CD4-positive, alpha-beta memory T cell (primary cell): ENCODE measurements around the gene DDB1. TPM values are rescaled to one million over a fixed set of nuclear protein-coding genes. Genes with fewer than 3 reads are reported as not detected.
A peak's percentile ranks its signal among the peaks of the same experiment; 100 is the strongest.

Experiments used
- CTCF ChIA-PET: fragments of 350-600 bp; sonication (Branson Sonifier 250); formaldehyde crosslinking; loops from one replicate; lab custom pipeline; 2021; ENCODE audit warnings: inconsistent platforms; ENCODE audit not compliant: partially characterized antibody; lab: Charles Lee
- POLR2A ChIA-PET: fragments of 350-600 bp; sonication (Branson Sonifier 250); formaldehyde crosslinking; loops from one replicate; lab custom pipeline; 2021; ENCODE audit not compliant: partially characterized antibody; lab: Charles Lee
- DNase-seq, 5 donors: peaks; one replicate each; pipeline versions ENCODE4 v3.0.0 to v3.0.0-alpha.2; 2020 to 2022; ENCODE audit warnings: mixed read lengths in 1 of 5
- H3K27ac ChIP-seq: one replicate; pipeline ENCODE4 v1.7.0; 2013; ENCODE audit warnings: low read depth, low read length
- H3K27me3 ChIP-seq: 2 replicates; pipeline ENCODE4 v1.7.0; 2013; ENCODE audit warnings: mild to moderate bottlenecking, low read length, moderate library complexity; ENCODE audit not compliant: insufficient read depth
- H3K36me3 ChIP-seq: 2 replicates; pipeline ENCODE4 v1.7.0; 2013; ENCODE audit warnings: mild to moderate bottlenecking, low read length, moderate library complexity; ENCODE audit not compliant: insufficient read depth
- H3K4me1 ChIP-seq: 2 replicates; pipeline ENCODE4 v1.7.0; 2013; ENCODE audit warnings: mild to moderate bottlenecking, low read length, moderate library complexity; ENCODE audit not compliant: insufficient read depth
- H3K4me3 ChIP-seq, 2 donors: one replicate each; pipeline ENCODE4 v1.7.0; 2013; ENCODE audit warnings: low read length in 2 of 2, mild to moderate bottlenecking in 1 of 2
- H3K9me3 ChIP-seq, 2 donors: one replicate each; pipeline ENCODE4 v1.7.0; 2013; ENCODE audit warnings: low read length in 2 of 2, control low read depth in 1 of 2; ENCODE audit not compliant: control insufficient read depth in 1 of 2
- H3K27ac Mint-ChIP-seq, 7 donors: one replicate each; pipeline ENCODE4 v1.8.0; 2020 to 2021; ENCODE audit warnings: mixed read lengths in 7 of 7, mild to moderate bottlenecking in 6 of 7, inconsistent platforms in 3 of 7, moderate library complexity in 3 of 7
- H3K27me3 Mint-ChIP-seq, 2 donors: one replicate each; pipeline ENCODE4 v1.8.0; 2020 to 2021; ENCODE audit warnings: mixed read lengths in 2 of 2
- H3K36me3 Mint-ChIP-seq, 2 donors: one replicate each; pipeline ENCODE4 v1.8.0; 2020 to 2021; ENCODE audit warnings: mixed read lengths in 2 of 2, inconsistent platforms in 1 of 2, mild to moderate bottlenecking in 1 of 2
- H3K4me1 Mint-ChIP-seq, 4 donors: one replicate each; pipeline ENCODE4 v1.8.0; 2020 to 2021; ENCODE audit warnings: mixed read lengths in 4 of 4, mild to moderate bottlenecking in 1 of 4
- H3K4me3 Mint-ChIP-seq, 8 donors: one replicate each; pipeline ENCODE4 v1.8.0; 2020 to 2021; ENCODE audit warnings: mixed read lengths in 8 of 8, mild to moderate bottlenecking in 7 of 8, moderate library complexity in 6 of 8, inconsistent platforms in 3 of 8
- H3K9me3 Mint-ChIP-seq, 8 donors: one replicate each; pipeline ENCODE4 v1.8.0; 2020 to 2021; ENCODE audit warnings: mixed read lengths in 8 of 8, mild to moderate bottlenecking in 5 of 8, inconsistent platforms in 3 of 8, moderate library complexity in 1 of 8
- intact Hi-C: fragments of 100-400 bp; cut with micrococcal nuclease; formaldehyde crosslinking; loops from one replicate; pipeline ENCODE4 v1.15.1; 2023
- polyA plus RNA-seq, 2 donors: library from polyadenylated mRNA; unstranded; fragments of 300-500 nt; fragmentation: Illumina TruSeq; gene quantifications; one replicate each; pipeline ENCODE4 v1.2.3, GENCODE V29; 2021
- total RNA-seq, 2 experiments: library from RNA; stranded (reverse); gene quantifications; one replicate each; pipeline ENCODE4 v1.2.3, GENCODE V29; 2021

The DDB1 gene
- total and polyA plus RNA-seq, 4 experiments from 2014 or later: 121 to 169 (median 148) TPM

DNA sequence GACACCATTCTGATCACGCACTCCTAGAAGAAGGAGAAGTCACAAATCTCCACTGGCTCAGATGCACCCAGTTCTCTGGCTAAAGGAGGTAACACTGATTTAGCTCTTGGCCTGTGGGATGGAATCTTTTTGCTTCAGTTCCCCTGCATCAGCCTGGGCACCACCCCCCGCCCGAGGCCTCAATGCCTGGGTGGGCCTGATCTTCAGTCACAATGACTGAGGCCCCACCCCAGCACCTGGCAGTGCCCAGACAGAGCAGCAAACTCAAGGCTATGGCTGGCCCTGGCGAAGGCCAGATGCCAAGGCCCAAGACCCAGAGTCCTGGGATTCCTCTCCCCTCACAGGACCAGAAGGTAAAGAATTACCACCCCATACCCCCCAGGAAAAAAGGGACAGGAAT lies 23.8 kb upstream of the DDB1 start:
- intact Hi-C loops: no loop called here
- ChIA-PET CTCF (interaction anchor here (1.4 to 3.5 kb wide), 3 partner anchors 21 to 29 kb away, joined by 11 to 22 read pairs (median 22); no protein-coding TSS in a partner anchor), POLR2A (interaction anchor here (1.3 kb wide), 1 partner anchor 20 kb away, joined by 4 read pairs; no protein-coding TSS in a partner anchor)

DNA sequence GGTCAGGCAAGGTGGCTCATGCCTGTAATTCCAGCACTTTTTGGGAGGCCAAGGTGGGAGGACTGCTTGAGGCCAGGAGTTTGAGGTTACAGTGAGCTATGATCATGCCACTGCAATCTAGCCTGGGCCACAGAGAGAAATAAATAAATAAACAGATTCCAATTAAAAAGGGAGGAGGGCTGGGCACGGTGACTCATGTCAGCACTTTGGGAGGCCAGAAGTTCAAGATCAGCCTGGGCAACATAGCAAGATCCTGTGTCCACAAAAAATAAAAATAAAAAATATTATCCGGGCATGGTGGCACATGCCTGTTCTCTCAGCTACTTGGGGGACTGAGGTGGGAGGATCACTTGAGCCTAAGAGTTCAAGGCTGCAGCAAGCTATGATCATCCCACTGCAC lies 21.3 kb upstream of the DDB1 start:
- no peaks in the 10 kb centered on the region for H3K27me3 ChIP-seq
- intact Hi-C loops: no loop called here
- Mint-ChIP-seq H3K27me3 (no peaks in the 10 kb centered on the region), H3K27ac (peak overlapping the region in 1 of 7 donors; percentile 29), H3K4me3 (no peak overlapping the region), H3K4me1 (peaks cover 5 to 9% (median 7%) of the 10 kb centered on the region in 4 donors), H3K36me3 (peaks cover 24 to 37% of the 10 kb centered on the region in 2 donors), H3K9me3 (no peaks in the 10 kb centered on the region)
- POLR2A ChIA-PET: no interaction called here
- CTCF ChIA-PET: interaction anchor here (2.0 to 3.5 kb wide), 2 partner anchors 18 to 32 kb away, joined by 7 to 22 read pairs; no protein-coding TSS in a partner anchor
- no peaks in the 10 kb centered on the region for H3K9me3 ChIP-seq
- no peak overlapping the region for H3K27ac ChIP-seq
- H3K36me3 ChIP-seq: peaks cover 35% of the 10 kb centered on the region
- H3K4me3 ChIP-seq: no peak overlapping the region
- DNase-seq: no peak
- H3K4me1 ChIP-seq: no peaks in the 10 kb centered on the region

More for the DNA sequence above, 23.8 kb upstream of the DDB1 start:
- peak overlapping the region in 3 of 7 donors; percentile 18 to 83 (median 75) for H3K27ac Mint-ChIP-seq
- H3K4me1 Mint-ChIP-seq: peaks cover 15 to 27% (median 21%) of the 10 kb centered on the region in 4 donors
- H3K36me3 ChIP-seq: peaks cover 20% of the 10 kb centered on the region
- DNase-seq: no peak
- no peak overlapping the region for H3K4me3 Mint-ChIP-seq
- H3K27me3 Mint-ChIP-seq: no peaks in the 10 kb centered on the region
- no peaks in the 10 kb centered on the region for H3K9me3 Mint-ChIP-seq
- peaks cover 17 to 21% of the 10 kb centered on the region in 2 donors for H3K36me3 Mint-ChIP-seq
- H3K4me1 ChIP-seq: peaks cover 14% of the 10 kb centered on the region
- H3K27ac ChIP-seq: no peak overlapping the region
- H3K4me3 ChIP-seq: no peak overlapping the region
- H3K27me3 ChIP-seq: no peaks in the 10 kb centered on the region
- H3K9me3 ChIP-seq: no peaks in the 10 kb centered on the region

DNA sequence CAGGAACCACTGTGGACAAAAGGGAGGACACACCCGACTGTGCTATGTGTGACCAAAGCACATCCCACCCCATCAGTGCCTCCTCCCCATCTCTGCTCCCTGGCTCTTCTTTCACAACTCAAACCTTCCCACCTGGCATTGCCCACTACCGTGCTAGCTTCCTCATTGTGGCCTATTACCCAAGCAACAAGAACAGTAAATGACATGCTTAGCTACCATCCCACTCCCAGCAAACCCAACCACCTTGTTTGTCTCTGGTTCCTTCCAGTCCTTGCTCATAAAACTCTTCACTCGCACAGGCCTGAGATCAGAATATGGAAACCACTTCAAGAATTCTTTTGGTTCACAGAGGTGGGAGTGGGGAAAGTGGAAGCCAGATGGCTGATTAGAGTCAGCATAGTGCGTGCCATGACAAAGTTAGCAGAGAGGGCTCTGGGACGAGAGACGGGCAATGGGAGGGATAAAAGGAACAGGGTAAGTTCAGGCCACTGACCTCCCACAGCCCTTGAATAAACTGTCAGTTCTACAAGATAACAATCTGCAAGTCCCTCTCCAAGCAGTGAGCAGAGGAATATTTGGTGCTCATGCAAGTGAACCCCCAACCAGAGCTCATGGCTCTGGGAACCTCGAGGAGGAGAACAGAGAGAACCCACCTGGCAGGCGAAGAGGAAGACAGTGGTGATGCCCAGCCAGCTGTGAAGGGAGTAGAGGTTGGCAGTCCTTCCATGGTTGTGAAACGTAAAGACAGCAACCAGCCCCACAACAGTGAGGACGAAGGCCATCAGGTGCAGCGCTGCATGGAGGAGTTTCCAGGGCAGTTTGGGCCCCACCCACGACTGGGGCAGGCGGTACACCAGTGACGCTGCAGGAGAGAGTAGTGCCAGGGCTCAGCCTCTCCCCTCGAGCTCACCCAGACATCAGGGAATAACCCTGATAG lies 20.5 kb upstream of the DDB1 start:
- Histone ChIP-seq H3K36me3 (peaks cover 42% of the 10 kb centered on the region), H3K4me1 (no peaks in the 10 kb centered on the region), H3K27me3 (no peaks in the 10 kb centered on the region), H3K4me3 (no peak overlapping the region), H3K27ac (no peak overlapping the region), H3K9me3 (no peaks in the 10 kb centered on the region)
- Mint-ChIP-seq H3K4me1 (peaks cover 5 to 8% (median 6%) of the 10 kb centered on the region in 4 donors), H3K27ac (no peak overlapping the region), H3K36me3 (peaks cover 24 to 45% of the 10 kb centered on the region in 2 donors), H3K4me3 (peak overlapping the region in 1 of 8 donors; percentile 7), H3K9me3 (no peaks in the 10 kb centered on the region), H3K27me3 (no peaks in the 10 kb centered on the region)
- intact Hi-C loops: no loop called here
- no peak for DNase-seq
- POLR2A ChIA-PET: no interaction called here
- CTCF ChIA-PET: interaction anchor here (1.1 to 3.5 kb wide), 3 partner anchors 18 to 32 kb away, joined by 4 to 22 read pairs (median 7); no protein-coding TSS in a partner anchor

- no peaks in the 10 kb centered on the region for H3K4me1 ChIP-seq
- H3K4me1 Mint-ChIP-seq: peaks cover 0 to 6% (median 4%) of the 10 kb centered on the region in 4 donors
- DNase-seq: no peak
- intact Hi-C loops: no loop called here
- H3K27me3 ChIP-seq: no peaks in the 10 kb centered on the region
- H3K27ac ChIP-seq: no peak overlapping the region
- H3K4me3 ChIP-seq: no peak overlapping the region
- no peak overlapping the region for H3K4me3 Mint-ChIP-seq
- no peak overlapping the region for H3K27ac Mint-ChIP-seq
- H3K9me3 Mint-ChIP-seq: no peaks in the 10 kb centered on the region
- peaks cover 45% of the 10 kb centered on the region for H3K36me3 ChIP-seq
- no peaks in the 10 kb centered on the region for H3K9me3 ChIP-seq
- ChIA-PET POLR2A (interaction anchor here (0.9 kb wide), 1 partner anchor 9 kb away, joined by 4 read pairs; the partner anchor contains the start of genes CYB561A3 and TMEM138), CTCF (interaction anchor here (1.3 to 1.5 kb wide), 2 partner anchors 16 to 34 kb away, joined by 5 read pairs; no protein-coding TSS in a partner anchor)
- peaks cover 24 to 50% of the 10 kb centered on the region in 2 donors for H3K36me3 Mint-ChIP-seq
- no peaks in the 10 kb centered on the region for H3K27me3 Mint-ChIP-seq
Measured at GRCh38 chr11:61352038-61352437, 19.1 kb upstream of the DDB1 start.

DNA sequence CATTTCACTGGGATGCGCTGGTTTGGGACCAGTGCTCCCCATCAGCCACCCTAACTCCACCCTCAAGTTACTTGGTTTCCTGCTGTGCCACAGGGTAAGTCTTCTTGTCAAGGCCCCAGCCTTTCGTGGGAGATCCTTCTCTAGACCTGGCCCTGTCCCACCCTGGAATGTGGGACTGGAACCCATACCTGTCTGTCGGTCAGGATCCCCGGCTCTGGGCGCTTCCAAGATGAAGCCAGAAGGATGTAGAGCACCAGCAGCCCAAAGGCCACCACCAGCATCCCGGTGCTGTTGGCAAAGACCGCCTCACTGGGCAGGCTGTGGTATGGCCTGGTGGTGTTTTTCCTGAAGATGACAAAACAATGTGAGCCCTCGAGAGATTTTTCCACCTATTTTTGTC lies 17.9 kb upstream of the DDB1 start:
- Histone ChIP-seq H3K27me3 (no peaks in the 10 kb centered on the region), H3K9me3 (no peaks in the 10 kb centered on the region), H3K27ac (no peak overlapping the region), H3K36me3 (peaks cover 45% of the 10 kb centered on the region), H3K4me1 (no peaks in the 10 kb centered on the region), H3K4me3 (no peak overlapping the region)
- intact Hi-C loops: no loop called here
- POLR2A ChIA-PET: no interaction called here
- H3K9me3 Mint-ChIP-seq: no peaks in the 10 kb centered on the region
- no peak overlapping the region for H3K4me3 Mint-ChIP-seq
- CTCF ChIA-PET: interaction anchor here (3.2 kb wide), 1 partner anchor 35 kb away, joined by 13 read pairs; no protein-coding TSS in a partner anchor
- H3K36me3 Mint-ChIP-seq: peaks cover 24 to 51% of the 10 kb centered on the region in 2 donors
- peaks cover 0 to 4% (median 2%) of the 10 kb centered on the region in 4 donors for H3K4me1 Mint-ChIP-seq
- no peak for DNase-seq
- H3K27me3 Mint-ChIP-seq: no peaks in the 10 kb centered on the region
- no peak overlapping the region for H3K27ac Mint-ChIP-seq

- no peaks in the 10 kb centered on the region for H3K27me3 ChIP-seq
- no peak overlapping the region for H3K4me3 Mint-ChIP-seq
- H3K4me1 ChIP-seq: no peaks in the 10 kb centered on the region
- no peaks in the 10 kb centered on the region for H3K9me3 ChIP-seq
- ChIA-PET CTCF (interaction anchor here (3.2 kb wide), 1 partner anchor 35 kb away, joined by 13 read pairs; no protein-coding TSS in a partner anchor), POLR2A (no interaction called here)
- H3K27me3 Mint-ChIP-seq: no peaks in the 10 kb centered on the region
- no peak overlapping the region for H3K27ac ChIP-seq
- H3K27ac Mint-ChIP-seq: no peak overlapping the region
- no peak for DNase-seq
- no peaks in the 10 kb centered on the region for H3K9me3 Mint-ChIP-seq
- intact Hi-C loops: no loop called here
- peaks cover 0 to 4% (median 2%) of the 10 kb centered on the region in 4 donors for H3K4me1 Mint-ChIP-seq
- peaks cover 45% of the 10 kb centered on the region for H3K36me3 ChIP-seq
- no peak overlapping the region for H3K4me3 ChIP-seq
- H3K36me3 Mint-ChIP-seq: peaks cover 24 to 51% of the 10 kb centered on the region in 2 donors
Measured at GRCh38 chr11:61350336-61350735, 17.4 kb upstream of the DDB1 start.

DNA sequence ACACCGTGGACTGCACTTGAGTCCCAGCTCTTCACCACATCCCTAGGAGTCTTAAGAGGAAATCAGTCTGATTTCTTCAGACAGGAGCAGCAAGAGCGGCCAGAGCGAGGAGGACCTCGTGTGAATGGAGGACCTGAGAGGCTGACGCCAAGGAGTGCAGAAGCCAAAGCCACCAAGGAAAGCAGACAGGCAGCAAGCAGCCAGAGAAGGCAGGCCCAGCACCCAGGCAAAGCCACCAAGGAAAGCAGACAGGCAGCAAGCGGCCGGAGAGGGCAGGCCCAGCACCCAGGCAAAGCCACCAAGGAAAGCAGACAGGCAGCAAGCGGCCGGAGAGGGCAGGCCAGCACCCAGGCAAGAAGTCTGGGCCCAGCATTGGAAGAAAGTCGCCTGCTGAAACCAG lies 17.0 kb upstream of the DDB1 start:
- intact Hi-C loops: no loop called here
- Histone ChIP-seq H3K27ac (no peak overlapping the region), H3K27me3 (no peaks in the 10 kb centered on the region), H3K36me3 (peaks cover 45% of the 10 kb centered on the region), H3K4me1 (no peaks in the 10 kb centered on the region), H3K4me3 (no peak overlapping the region), H3K9me3 (no peaks in the 10 kb centered on the region)
- H3K27me3 Mint-ChIP-seq: no peaks in the 10 kb centered on the region
- ChIA-PET CTCF (interaction anchor here (1.2 to 3.2 kb wide), 2 partner anchors 11 to 36 kb away, joined by 3 to 13 read pairs; no protein-coding TSS in a partner anchor), POLR2A (no interaction called here)
- peaks cover 21 to 49% of the 10 kb centered on the region in 2 donors for H3K36me3 Mint-ChIP-seq
- peaks cover 0 to 4% (median under 1%) of the 10 kb centered on the region in 4 donors for H3K4me1 Mint-ChIP-seq
- DNase-seq: no peak
- no peak overlapping the region for H3K4me3 Mint-ChIP-seq
- peak overlapping the region in 4 of 7 donors; percentile 16 to 66 (median 44) for H3K27ac Mint-ChIP-seq
- no peaks in the 10 kb centered on the region for H3K9me3 Mint-ChIP-seq
